Smooth muscle cell of the coronary artery (primary cell): ENCODE results near the gene INTS1. TPM values are rescaled to one million over a fixed set of nuclear protein-coding genes. Genes with fewer than 3 reads are reported as not detected.

Experiments
- total RNA-seq: library from RNA; depleted of rRNA; stranded (reverse); fragments of >200 nt; gene quantifications from 2 replicates; pipeline ENCODE4 v1.2.3, GENCODE V29; 2014; ENCODE audit warnings: low replicate concordance

The INTS1 gene, protein sequence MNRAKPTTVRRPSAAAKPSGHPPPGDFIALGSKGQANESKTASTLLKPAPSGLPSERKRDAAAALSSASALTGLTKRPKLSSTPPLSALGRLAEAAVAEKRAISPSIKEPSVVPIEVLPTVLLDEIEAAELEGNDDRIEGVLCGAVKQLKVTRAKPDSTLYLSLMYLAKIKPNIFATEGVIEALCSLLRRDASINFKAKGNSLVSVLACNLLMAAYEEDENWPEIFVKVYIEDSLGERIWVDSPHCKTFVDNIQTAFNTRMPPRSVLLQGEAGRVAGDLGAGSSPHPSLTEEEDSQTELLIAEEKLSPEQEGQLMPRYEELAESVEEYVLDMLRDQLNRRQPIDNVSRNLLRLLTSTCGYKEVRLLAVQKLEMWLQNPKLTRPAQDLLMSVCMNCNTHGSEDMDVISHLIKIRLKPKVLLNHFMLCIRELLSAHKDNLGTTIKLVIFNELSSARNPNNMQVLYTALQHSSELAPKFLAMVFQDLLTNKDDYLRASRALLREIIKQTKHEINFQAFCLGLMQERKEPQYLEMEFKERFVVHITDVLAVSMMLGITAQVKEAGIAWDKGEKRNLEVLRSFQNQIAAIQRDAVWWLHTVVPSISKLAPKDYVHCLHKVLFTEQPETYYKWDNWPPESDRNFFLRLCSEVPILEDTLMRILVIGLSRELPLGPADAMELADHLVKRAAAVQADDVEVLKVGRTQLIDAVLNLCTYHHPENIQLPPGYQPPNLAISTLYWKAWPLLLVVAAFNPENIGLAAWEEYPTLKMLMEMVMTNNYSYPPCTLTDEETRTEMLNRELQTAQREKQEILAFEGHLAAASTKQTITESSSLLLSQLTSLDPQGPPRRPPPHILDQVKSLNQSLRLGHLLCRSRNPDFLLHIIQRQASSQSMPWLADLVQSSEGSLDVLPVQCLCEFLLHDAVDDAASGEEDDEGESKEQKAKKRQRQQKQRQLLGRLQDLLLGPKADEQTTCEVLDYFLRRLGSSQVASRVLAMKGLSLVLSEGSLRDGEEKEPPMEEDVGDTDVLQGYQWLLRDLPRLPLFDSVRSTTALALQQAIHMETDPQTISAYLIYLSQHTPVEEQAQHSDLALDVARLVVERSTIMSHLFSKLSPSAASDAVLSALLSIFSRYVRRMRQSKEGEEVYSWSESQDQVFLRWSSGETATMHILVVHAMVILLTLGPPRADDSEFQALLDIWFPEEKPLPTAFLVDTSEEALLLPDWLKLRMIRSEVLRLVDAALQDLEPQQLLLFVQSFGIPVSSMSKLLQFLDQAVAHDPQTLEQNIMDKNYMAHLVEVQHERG (N-terminal part only)
- total RNA-seq, result 31.0 and 31.7 TPM in 2 replicates

DNA sequence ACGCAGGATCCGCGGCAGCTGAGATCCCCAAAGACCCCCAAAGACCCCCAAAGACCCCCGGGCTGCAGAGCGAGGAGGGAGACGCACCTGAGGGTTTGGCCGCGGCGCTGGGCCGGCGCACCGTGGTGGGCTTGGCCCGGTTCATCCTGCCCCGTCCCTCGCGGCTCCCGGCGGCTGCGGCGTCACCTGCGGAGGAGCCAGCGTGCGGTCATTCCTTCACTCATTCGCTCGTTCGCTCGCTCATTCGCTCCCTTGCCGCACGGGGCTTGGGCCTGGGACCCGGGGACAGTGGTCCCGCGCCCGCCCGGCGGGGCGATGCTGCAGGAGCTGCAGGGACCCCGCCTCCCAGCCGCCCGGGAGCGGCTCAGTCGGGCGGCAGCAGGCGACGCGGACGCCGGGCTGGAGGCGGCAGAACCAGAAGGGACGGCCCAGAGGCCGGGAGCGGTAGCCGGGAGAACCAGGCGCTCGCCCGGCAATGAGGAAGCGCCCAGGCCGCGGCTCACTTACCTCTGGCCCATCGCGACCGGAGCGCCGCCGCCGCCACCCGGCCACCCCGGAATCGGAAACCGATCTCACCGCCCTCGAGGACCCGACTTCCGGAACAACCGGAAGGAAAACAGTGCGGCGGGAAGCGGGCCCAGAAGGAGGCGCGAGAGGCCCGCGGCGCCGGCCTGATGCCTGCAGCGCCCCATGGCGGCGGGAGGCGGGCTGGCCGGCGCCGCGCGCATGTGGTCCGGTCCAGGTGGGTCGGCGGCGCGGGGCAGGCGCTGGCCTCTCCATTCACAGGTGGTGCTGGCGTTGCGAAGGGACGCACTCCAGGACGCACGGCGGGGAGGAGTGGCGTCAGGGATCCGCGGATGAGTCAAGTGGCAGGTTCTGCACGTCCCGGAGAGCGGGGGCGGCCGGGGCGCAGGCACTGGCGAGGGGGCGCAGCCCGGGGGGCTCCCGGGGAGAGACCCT, at the start of gene INTS1:
INTS1 (minus strand) TSS at position 574 of the 960 bp plus-strand sequence; CDS start at position 145, 429 bp downstream.

DNA sequence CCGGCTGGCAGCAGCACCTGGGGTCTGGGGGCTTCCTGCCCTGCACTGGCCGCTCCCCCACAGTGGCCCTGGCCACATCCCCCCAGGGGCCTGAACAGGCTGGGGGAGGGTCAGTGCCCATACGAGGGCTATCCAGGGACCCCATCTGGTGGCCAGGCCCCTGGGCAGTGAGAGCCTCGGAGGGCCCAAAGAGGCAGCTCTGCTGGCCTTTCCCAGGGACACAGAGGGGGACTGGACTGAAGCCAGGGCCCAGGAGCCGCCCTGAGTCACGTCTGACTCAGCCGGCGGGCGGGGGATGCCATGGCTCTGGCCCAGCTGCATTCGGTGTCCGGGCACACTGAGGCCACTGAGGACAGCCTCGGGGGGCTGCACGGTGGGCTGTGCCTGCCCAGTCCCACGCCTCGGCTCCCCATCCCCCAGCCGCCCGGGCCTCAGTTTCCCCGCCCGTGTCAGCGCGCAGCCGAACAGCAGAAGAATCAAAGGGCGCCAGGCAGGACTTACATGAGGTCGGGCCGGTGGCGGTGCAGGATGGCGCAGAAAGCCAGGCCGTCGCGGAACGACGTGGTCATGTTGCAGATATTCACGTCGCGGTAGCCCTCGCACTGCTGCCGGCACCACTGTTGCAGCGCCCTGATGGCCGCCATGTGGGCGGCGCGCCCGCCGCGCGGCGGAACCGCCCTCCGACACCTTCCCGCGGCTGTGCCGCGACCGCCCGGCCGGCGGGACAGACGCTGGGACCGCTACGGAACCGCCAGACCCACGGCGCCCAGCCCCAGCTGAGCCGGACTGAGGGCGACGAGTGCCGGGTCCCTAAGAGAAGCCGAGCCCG, 45.3 kb downstream of the INTS1 start, which contains the start of gene MICALL2:
MICALL2 (minus strand) TSS at position 788 of the 829 bp plus-strand sequence; CDS start at position 644, 144 bp downstream.

Other genes with a start within 250 kb of the INTS1 start
- gene MICALL2, start 44.9 kb downstream of the INTS1 start, total RNA-seq, result 13.7 and 17.1 TPM in 2 replicates
- 20.4 and 44.2 TPM in 2 replicates for gene MAFK, start 26.3 kb upstream of the INTS1 start, total RNA-seq
- 0.53 TPM in 1 of 2 replicates, not detected in the other for gene TMEM184A, start 51.8 kb upstream of the INTS1 start, total RNA-seq
- gene PSMG3, start 65.6 kb upstream of the INTS1 start, total RNA-seq, result 20.8 and 30.1 TPM in 2 replicates
- gene ELFN1, start 165.9 kb upstream of the INTS1 start, total RNA-seq, result 0.08 and 3.2 TPM in 2 replicates